K562 (cell line): ENCODE data around the gene KLHL6.

Experiments used
- BRCA1 ChIP-seq, 2 experiments: fragments of 450-650 bp in 1 of 2; sonication (generic) in 1 of 2; formaldehyde crosslinking in 1 of 2; IDR thresholded peaks; 2 replicates each; pipeline versions ENCODE4 v1.5.0 to v1.6.1; 2017 to 2020; ENCODE audit warnings: mild to moderate bottlenecking in 1 of 2, missing genetic modification reagents in 1 of 2
- ELF2 ChIP-seq: fragments of 250-450 bp; sonication (Bioruptor Pico); IDR thresholded peaks from 2 replicates; pipeline ENCODE4 v1.5.0; 2021; ENCODE audit warnings: mild to moderate bottlenecking
- NR2F6 ChIP-seq: fragments of 450-650 bp; formaldehyde crosslinking; IDR thresholded peaks from 2 replicates; pipeline ENCODE4 v1.4.0; 2020; ENCODE audit warnings: mild to moderate bottlenecking
- POLR2A ChIP-seq: fragments of 450-650 bp; conservative IDR thresholded peaks from 2 replicates; pipeline ENCODE4 v1.6.1; 2016
- RFX5 ChIP-seq: IDR thresholded peaks from 2 replicates; pipeline ENCODE4 v1.6.1; 2011; ENCODE audit warnings: low read depth, mild to moderate bottlenecking, improper control_type of control experiment, low read length
- SAP30 ChIP-seq: fragments of 200-600 bp; sonication (generic); IDR thresholded peaks from 2 replicates; pipeline ENCODE4 v1.6.1; 2012; ENCODE audit warnings: borderline replicate concordance, low read depth, mild to moderate bottlenecking, moderate library complexity, low read length, control low read depth, inconsistent platforms; ENCODE audit not compliant: insufficient read depth, poor library complexity, severe bottlenecking
- SMAD3 ChIP-seq: fragments of 450-650 bp; formaldehyde crosslinking; conservative IDR thresholded peaks from 2 replicates; pipeline ENCODE4 v1.4.0; 2020; ENCODE audit warnings: mild to moderate bottlenecking
- SRSF7 ChIP-seq: fragments of 200-400 bp; formaldehyde crosslinking; optimal IDR thresholded peaks from 2 replicates; pipeline ENCODE3; 2017; ENCODE audit warnings: mild to moderate bottlenecking, low read depth, low read length
- TCFL5 ChIP-seq: fragments of 250-450 bp; sonication (Bioruptor Pico); conservative IDR thresholded peaks from 2 replicates; pipeline ENCODE4 v1.6.1; 2021; ENCODE audit warnings: mild to moderate bottlenecking, moderate library complexity, matching md5 sums
- YBX1 ChIP-seq: fragments of 450-650 bp; IDR thresholded peaks from 2 replicates; pipeline ENCODE4 v1.7.1; 2016; ENCODE audit warnings: mild to moderate bottlenecking
- ZC3H8 ChIP-seq: fragments of 450-650 bp; IDR thresholded peaks from 2 replicates; pipeline ENCODE4 v1.6.1; 2017
- TF ChIP-seq, protein P1 (sequence below): fragments of 150-350 bp; IDR thresholded peaks from 2 replicates; pipeline ENCODE4 v1.6.1; 2014; ENCODE audit warnings: low read depth, mild to moderate bottlenecking, low read length, borderline replicate concordance
- TF ChIP-seq, protein P2 (sequence below): fragments of 250-450 bp; sonication (Bioruptor Pico); IDR thresholded peaks from 2 replicates; pipeline ENCODE4 v1.8.0; 2021; ENCODE audit warnings: moderate library complexity, mild to moderate bottlenecking, inconsistent platforms
- TF ChIP-seq, protein P3 (sequence below), 3 experiments: IDR thresholded peaks in 2 of 3; conservative IDR thresholded peaks in 1 of 3; 2 replicates each; pipeline ENCODE4 v1.5.1; 2011 to 2012; ENCODE audit warnings: low read length in 3 of 3, mild to moderate bottlenecking in 3 of 3, control low read depth in 2 of 3, improper control_type of control experiment in 1 of 3, inconsistent platforms in 1 of 3, low read depth in 1 of 3, mixed read lengths in 1 of 3, moderate library complexity in 1 of 3; ENCODE audit not compliant: insufficient read depth in 2 of 3

DNA sequence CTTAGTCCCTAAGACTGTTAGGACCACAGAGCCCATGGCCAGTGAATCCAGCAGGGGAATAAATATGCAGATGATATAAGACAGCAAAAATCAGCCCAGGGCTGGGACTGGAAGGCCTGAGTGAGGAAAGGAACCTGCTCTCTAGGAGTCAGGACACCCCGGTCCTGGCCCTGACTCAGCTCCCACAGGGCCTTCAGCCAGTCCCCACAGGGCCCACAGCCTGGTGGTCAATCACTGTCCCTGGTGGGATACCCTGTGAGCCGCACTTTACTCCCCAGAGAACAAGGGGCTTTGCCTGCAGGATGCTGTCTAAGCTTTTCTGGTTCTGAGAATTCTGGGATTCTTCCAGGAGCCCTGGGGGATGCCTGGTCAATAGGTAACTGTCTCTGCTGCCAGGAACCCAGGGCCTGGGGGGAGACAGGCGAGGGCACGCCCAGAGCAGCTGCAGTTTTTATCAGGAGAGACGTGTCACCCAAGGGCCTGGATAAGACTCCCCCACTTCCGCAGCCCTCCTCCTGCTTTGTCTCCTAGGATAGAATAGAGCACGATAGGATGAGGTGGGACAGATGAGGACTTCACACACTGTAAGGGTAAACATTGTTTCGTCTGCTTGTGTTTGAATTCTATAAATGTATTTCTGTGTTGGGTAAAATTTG is 77.6 kb downstream of the KLHL6 start:
- TF ChIP-seq NR2F6 (CRISPR knock-in tag), result no peak
- TF ChIP-seq POLR2A, result no peak
- no peak for TF ChIP-seq TCFL5 (CRISPR knock-in tag)
- no peak for TF ChIP-seq SMAD3
- TF ChIP-seq ELF2 (CRISPR knock-in tag), result no peak
- no peak for TF ChIP-seq SAP30
- TF ChIP-seq YBX1, result no peak
- TF ChIP-seq BRCA1 (IDR thresholded peaks at IDR 0.05), result no peak
- TF ChIP-seq BRCA1 (CRISPR knock-in tag; IDR thresholded peaks at IDR 0.05), result no peak
- TF ChIP-seq ZC3H8, result no peak
- TF ChIP-seq, protein P1, sequence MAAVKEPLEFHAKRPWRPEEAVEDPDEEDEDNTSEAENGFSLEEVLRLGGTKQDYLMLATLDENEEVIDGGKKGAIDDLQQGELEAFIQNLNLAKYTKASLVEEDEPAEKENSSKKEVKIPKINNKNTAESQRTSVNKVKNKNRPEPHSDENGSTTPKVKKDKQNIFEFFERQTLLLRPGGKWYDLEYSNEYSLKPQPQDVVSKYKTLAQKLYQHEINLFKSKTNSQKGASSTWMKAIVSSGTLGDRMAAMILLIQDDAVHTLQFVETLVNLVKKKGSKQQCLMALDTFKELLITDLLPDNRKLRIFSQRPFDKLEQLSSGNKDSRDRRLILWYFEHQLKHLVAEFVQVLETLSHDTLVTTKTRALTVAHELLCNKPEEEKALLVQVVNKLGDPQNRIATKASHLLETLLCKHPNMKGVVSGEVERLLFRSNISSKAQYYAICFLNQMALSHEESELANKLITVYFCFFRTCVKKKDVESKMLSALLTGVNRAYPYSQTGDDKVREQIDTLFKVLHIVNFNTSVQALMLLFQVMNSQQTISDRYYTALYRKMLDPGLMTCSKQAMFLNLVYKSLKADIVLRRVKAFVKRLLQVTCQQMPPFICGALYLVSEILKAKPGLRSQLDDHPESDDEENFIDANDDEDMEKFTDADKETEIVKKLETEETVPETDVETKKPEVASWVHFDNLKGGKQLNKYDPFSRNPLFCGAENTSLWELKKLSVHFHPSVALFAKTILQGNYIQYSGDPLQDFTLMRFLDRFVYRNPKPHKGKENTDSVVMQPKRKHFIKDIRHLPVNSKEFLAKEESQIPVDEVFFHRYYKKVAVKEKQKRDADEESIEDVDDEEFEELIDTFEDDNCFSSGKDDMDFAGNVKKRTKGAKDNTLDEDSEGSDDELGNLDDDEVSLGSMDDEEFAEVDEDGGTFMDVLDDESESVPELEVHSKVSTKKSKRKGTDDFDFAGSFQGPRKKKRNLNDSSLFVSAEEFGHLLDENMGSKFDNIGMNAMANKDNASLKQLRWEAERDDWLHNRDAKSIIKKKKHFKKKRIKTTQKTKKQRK, result no peak
- TF ChIP-seq, protein P2, sequence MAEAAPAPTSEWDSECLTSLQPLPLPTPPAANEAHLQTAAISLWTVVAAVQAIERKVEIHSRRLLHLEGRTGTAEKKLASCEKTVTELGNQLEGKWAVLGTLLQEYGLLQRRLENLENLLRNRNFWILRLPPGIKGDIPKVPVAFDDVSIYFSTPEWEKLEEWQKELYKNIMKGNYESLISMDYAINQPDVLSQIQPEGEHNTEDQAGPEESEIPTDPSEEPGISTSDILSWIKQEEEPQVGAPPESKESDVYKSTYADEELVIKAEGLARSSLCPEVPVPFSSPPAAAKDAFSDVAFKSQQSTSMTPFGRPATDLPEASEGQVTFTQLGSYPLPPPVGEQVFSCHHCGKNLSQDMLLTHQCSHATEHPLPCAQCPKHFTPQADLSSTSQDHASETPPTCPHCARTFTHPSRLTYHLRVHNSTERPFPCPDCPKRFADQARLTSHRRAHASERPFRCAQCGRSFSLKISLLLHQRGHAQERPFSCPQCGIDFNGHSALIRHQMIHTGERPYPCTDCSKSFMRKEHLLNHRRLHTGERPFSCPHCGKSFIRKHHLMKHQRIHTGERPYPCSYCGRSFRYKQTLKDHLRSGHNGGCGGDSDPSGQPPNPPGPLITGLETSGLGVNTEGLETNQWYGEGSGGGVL, result no peak
- TF ChIP-seq, protein P3, sequence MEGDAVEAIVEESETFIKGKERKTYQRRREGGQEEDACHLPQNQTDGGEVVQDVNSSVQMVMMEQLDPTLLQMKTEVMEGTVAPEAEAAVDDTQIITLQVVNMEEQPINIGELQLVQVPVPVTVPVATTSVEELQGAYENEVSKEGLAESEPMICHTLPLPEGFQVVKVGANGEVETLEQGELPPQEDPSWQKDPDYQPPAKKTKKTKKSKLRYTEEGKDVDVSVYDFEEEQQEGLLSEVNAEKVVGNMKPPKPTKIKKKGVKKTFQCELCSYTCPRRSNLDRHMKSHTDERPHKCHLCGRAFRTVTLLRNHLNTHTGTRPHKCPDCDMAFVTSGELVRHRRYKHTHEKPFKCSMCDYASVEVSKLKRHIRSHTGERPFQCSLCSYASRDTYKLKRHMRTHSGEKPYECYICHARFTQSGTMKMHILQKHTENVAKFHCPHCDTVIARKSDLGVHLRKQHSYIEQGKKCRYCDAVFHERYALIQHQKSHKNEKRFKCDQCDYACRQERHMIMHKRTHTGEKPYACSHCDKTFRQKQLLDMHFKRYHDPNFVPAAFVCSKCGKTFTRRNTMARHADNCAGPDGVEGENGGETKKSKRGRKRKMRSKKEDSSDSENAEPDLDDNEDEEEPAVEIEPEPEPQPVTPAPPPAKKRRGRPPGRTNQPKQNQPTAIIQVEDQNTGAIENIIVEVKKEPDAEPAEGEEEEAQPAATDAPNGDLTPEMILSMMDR (IDR thresholded peaks at IDR 0.05 in 2 of 3, conservative IDR thresholded peaks at IDR 0.05 in 1 of 3; ENCODE audit: insufficient read depth in 2 of 3, low read depth in 1 of 3, low read length in 3 of 3), result no peak
- no peak for TF ChIP-seq SRSF7
- TF ChIP-seq RFX5, result no peak
